ENCODE measurements around the gene APOF. TPM values are rescaled to one million over a fixed set of nuclear protein-coding genes. Genes with fewer than 3 reads are reported as not detected.

Gene APOF
- total RNA-seq, 1 donor from 2014 or later, result not detected

- no peak for DNase-seq (ENCODE audit: extremely low spot score, unreplicated experiment)
- no peaks in the 10 kb centered on the region for H3K36me3 Mint-ChIP-seq
- H3K9me3 Mint-ChIP-seq, result peaks cover 4% of the 10 kb centered on the region
- TF ChIP-seq, protein P1, sequence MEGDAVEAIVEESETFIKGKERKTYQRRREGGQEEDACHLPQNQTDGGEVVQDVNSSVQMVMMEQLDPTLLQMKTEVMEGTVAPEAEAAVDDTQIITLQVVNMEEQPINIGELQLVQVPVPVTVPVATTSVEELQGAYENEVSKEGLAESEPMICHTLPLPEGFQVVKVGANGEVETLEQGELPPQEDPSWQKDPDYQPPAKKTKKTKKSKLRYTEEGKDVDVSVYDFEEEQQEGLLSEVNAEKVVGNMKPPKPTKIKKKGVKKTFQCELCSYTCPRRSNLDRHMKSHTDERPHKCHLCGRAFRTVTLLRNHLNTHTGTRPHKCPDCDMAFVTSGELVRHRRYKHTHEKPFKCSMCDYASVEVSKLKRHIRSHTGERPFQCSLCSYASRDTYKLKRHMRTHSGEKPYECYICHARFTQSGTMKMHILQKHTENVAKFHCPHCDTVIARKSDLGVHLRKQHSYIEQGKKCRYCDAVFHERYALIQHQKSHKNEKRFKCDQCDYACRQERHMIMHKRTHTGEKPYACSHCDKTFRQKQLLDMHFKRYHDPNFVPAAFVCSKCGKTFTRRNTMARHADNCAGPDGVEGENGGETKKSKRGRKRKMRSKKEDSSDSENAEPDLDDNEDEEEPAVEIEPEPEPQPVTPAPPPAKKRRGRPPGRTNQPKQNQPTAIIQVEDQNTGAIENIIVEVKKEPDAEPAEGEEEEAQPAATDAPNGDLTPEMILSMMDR (conservative IDR thresholded peaks at IDR 0.05), result no peak
- H3K27me3 Mint-ChIP-seq, result peaks cover 6% of the 10 kb centered on the region
- no peak overlapping the region for H3K4me3 Mint-ChIP-seq
- peaks cover 5% of the 10 kb centered on the region for H3K4me1 Mint-ChIP-seq (ENCODE audit: unreplicated experiment)
- no peak overlapping the region for H3K27ac Mint-ChIP-seq
Measured at GRCh38 chr12:56373515-56373914, 10.9 kb upstream of the APOF start.

GRCh38 chr12:56366948-56367347 lies 4.3 kb upstream of the APOF start:
- H3K36me3 Mint-ChIP-seq, result no peaks in the 10 kb centered on the region
- no peak for DNase-seq (ENCODE audit: extremely low spot score, unreplicated experiment)
- no peak overlapping the region for H3K4me3 Mint-ChIP-seq
- H3K27ac Mint-ChIP-seq, result no peak overlapping the region
- no peaks in the 10 kb centered on the region for H3K4me1 Mint-ChIP-seq (ENCODE audit: unreplicated experiment)
- no peaks in the 10 kb centered on the region for H3K9me3 Mint-ChIP-seq
- peaks cover 6% of the 10 kb centered on the region for H3K27me3 Mint-ChIP-seq
- TF ChIP-seq, protein P1 (conservative IDR thresholded peaks at IDR 0.05), result no peak

DNA sequence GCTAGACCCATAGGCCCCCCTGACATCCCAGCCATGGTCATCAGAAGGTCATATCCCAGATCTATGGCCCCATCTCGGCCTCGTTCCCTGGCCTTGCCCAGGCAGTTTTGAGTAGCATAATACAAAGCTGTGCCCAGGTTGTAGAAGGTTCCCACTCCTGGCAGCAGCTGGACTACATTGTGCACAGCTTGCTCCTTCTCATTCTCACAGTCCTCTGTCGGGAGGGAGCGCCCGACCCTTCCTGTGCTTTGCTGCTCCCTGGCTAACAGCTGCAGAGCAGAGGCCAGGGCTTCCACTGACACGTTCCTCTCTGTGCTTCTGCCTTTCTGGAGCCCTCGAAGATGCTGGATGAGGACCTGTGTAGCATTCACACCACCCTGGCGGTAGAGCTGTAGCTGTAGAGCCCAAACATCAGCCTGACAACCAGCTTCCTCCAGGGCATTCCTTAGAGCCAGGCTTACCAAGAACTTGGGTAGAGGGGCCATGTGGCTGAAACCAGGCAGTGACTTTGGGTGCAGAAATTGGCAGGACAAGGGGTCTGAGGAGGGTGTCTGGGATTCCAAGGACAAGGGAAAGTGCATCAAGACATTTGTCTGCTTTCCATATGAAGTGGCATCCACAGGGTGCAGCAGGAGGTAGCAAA lies 1.0 kb downstream of the APOF start:
- peak overlapping the region; percentile 99 for H3K4me3 Mint-ChIP-seq
- peaks cover 8% of the 10 kb centered on the region for H3K4me1 Mint-ChIP-seq (ENCODE audit: unreplicated experiment)
- no peaks in the 10 kb centered on the region for H3K36me3 Mint-ChIP-seq
- TF ChIP-seq, protein P1 (conservative IDR thresholded peaks at IDR 0.05), result no peak
- no peak for DNase-seq (ENCODE audit: extremely low spot score, unreplicated experiment)
- H3K27ac Mint-ChIP-seq, result peak overlapping the region; percentile 99
- H3K9me3 Mint-ChIP-seq, result no peaks in the 10 kb centered on the region
- no peaks in the 10 kb centered on the region for H3K27me3 Mint-ChIP-seq

GRCh38 chr12:56359851-56360767 lies 2.5 kb downstream of the APOF start, which contains the start of gene STAT2:
Gene STAT2, minus strand, starts transcription at chr12:56360107. Its CDS starts 3,536 bp downstream, at chr12:56356571.
- H3K9me3 Mint-ChIP-seq, result no peaks in the 10 kb centered on the region
- peak within 1 kb of the TSS; percentile 99 for H3K4me3 Mint-ChIP-seq
- peak within 1 kb of the TSS; percentile 99 for H3K27ac Mint-ChIP-seq
- TF ChIP-seq, protein P1 (conservative IDR thresholded peaks at IDR 0.05), result no peak
- peak; percentile 98 for DNase-seq (ENCODE audit: extremely low spot score, unreplicated experiment)
- H3K27me3 Mint-ChIP-seq, result no peaks in the 10 kb centered on the region
- peaks cover 5% of the 10 kb centered on the region for H3K36me3 Mint-ChIP-seq
- peaks cover 8% of the 10 kb centered on the region for H3K4me1 Mint-ChIP-seq (ENCODE audit: unreplicated experiment)

DNA sequence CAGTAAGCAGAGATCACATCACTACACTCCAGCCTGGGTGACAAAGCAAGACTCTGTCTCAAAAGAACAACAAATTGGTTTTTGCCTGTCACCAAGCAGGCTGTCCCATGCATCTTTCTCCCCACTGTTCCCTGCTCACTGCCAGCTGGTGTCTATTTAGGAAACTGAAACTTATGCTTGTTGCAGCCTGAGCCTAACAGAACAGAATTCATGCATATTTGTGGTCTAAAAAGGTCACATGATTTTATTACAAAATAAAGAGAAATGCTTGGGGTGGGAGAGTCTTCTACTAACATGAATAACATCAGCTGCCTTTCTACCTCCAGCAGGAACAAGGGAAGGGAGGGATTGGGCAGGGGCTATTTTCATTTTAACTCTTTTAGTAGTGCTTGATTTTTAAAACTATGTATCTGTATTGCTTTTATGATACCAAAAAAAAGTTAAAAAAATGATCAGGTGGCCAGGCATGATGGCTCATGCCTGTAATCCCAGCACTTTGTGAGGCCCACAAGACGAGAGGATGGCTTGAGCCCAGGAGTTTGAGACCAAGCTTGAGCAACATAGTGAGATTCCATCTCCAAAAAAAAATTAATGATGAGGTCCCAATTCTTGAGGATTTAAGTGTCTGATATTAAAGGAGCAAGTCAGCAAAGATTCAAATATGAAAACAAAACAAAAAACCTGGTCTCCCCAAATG lies 3.7 kb downstream of the APOF start:
- TF ChIP-seq, protein P1 (conservative IDR thresholded peaks at IDR 0.05), result no peak
- no peaks in the 10 kb centered on the region for H3K27me3 Mint-ChIP-seq
- peak overlapping the region; percentile 99 for H3K4me3 Mint-ChIP-seq
- no peaks in the 10 kb centered on the region for H3K9me3 Mint-ChIP-seq
- peak overlapping the region; percentile 99 for H3K27ac Mint-ChIP-seq
- H3K36me3 Mint-ChIP-seq, result peaks cover 5% of the 10 kb centered on the region
- no peak for DNase-seq (ENCODE audit: extremely low spot score, unreplicated experiment)
- peaks cover 8% of the 10 kb centered on the region for H3K4me1 Mint-ChIP-seq (ENCODE audit: unreplicated experiment)

Measured in type B pancreatic cell (in vitro differentiated cells).